HG02852 (cell line): ENCODE results near the gene KRT4.
"Not testable (repeated sequence)": the region's sequence is repeated elsewhere in the genome, so short reads cannot be mapped to it uniquely, and the experiment has no call there.

Source experiments
- ATAC-seq: cut with Tn5 transposase; IDR thresholded peaks from one replicate; pipeline ENCODE4 v1.9.1; 2021; ENCODE audit warnings: mild to moderate bottlenecking, moderate library complexity; ENCODE audit not compliant: unreplicated experiment

The KRT4 gene

GRCh38 chr12:52808573-52809160, 5.2 kb downstream of the KRT4 start:
- ATAC-seq, result no peak

GRCh38 chr12:52807544-52808470, 6.1 kb downstream of the KRT4 start:
- no peak for ATAC-seq

- no peak for ATAC-seq
Measured at GRCh38 chr12:52806821-52807543, 6.9 kb downstream of the KRT4 start.

- ATAC-seq, result no peak
Measured at GRCh38 chr12:52806169-52806811, 7.6 kb downstream of the KRT4 start.

- ATAC-seq, result no peak
Measured at GRCh38 chr12:52805739-52806138, 8.2 kb downstream of the KRT4 start.

GRCh38 chr12:52805000-52805399, 8.9 kb downstream of the KRT4 start:
- no peak for ATAC-seq

GRCh38 chr12:52802442-52802841, 11.5 kb downstream of the KRT4 start:
- no peak for ATAC-seq

GRCh38 chr12:52801773-52802172, 12.1 kb downstream of the KRT4 start:
- ATAC-seq, result no peak

GRCh38 chr12:52800259-52800917, 13.5 kb downstream of the KRT4 start:
- ATAC-seq, result no peak

- ATAC-seq, result no peak
Measured at GRCh38 chr12:52799505-52800211, 14.3 kb downstream of the KRT4 start.

GRCh38 chr12:52798671-52799504, 15.0 kb downstream of the KRT4 start:
- no peak for ATAC-seq

GRCh38 chr12:52798003-52798670, 15.8 kb downstream of the KRT4 start:
- ATAC-seq, result no peak

- ATAC-seq, result no peak
Measured at GRCh38 chr12:52797529-52797894, 16.4 kb downstream of the KRT4 start.

- no peak for ATAC-seq
Measured at GRCh38 chr12:52796839-52797528, 16.9 kb downstream of the KRT4 start.

GRCh38 chr12:52796429-52796794, 17.5 kb downstream of the KRT4 start:
- no peak for ATAC-seq

GRCh38 chr12:52795694-52796428, 18.1 kb downstream of the KRT4 start, which contains the start of gene KRT3:
Gene KRT3 (minus strand): TSS chr12:52796117. CDS start chr12:52796042, 75 bp downstream.
- no peak for ATAC-seq

- ATAC-seq, result not testable (repeated sequence)
Measured at GRCh38 chr12:52795332-52795674, 18.6 kb downstream of the KRT4 start.
